Posterior cingulate gyrus (tissue), 11 donors: ENCODE measurements around the gene DRAM1.
"Not testable (repeated sequence)": the region's sequence is repeated elsewhere in the genome, so short reads cannot be mapped to it uniquely, and the experiment has no call there.

Experiments
- DNase-seq, 10 donors: peaks; one replicate each; pipeline versions ENCODE4 v3.0.0 to v3.0.0-alpha.2; 2020 to 2021; ENCODE audit warnings: mixed read lengths in 3 of 10
- intact Hi-C: fragments of 100-400 bp; cut with DNase I; formaldehyde crosslinking; loops from one replicate; pipeline ENCODE4 v1.15.1; 2023

DRAM1 gene

GRCh38 chr12:101857043-101857558, 20.3 kb upstream of the DRAM1 start:
- DNase-seq = no peak
- intact Hi-C loops = no loop called here

- no peak for DNase-seq
These were observed 19.0 kb upstream of the DRAM1 start for GRCh38 chr12:101858361-101858760.

GRCh38 chr12:101859664-101860607, 17.4 kb upstream of the DRAM1 start:
- DNase-seq = no peak
- intact Hi-C loops = no loop called here

More at GRCh38 chr12:101858361-101858760, 19.0 kb upstream of the DRAM1 start:
- intact Hi-C loops = no loop called here

- DNase-seq, intact Hi-C loops: not testable (repeated sequence)
These were observed 15.7 kb upstream of the DRAM1 start for GRCh38 chr12:101861688-101862087.

- intact Hi-C loops = no loop called here
These were observed 15.1 kb upstream of the DRAM1 start for GRCh38 chr12:101862245-101862644.

GRCh38 chr12:101863981-101864380, 13.4 kb upstream of the DRAM1 start:
- intact Hi-C loops = no loop called here

More at GRCh38 chr12:101862245-101862644, 15.1 kb upstream of the DRAM1 start:
- DNase-seq = no peak

GRCh38 chr12:101866615-101867373, 10.6 kb upstream of the DRAM1 start:
- intact Hi-C loops = no loop called here
- no peak for DNase-seq

More at GRCh38 chr12:101863981-101864380, 13.4 kb upstream of the DRAM1 start:
- DNase-seq = no peak

GRCh38 chr12:101867619-101868018, 9.8 kb upstream of the DRAM1 start:
- intact Hi-C loops, DNase-seq: not testable (repeated sequence)

- intact Hi-C loops = no loop called here
These were observed 6.5 kb upstream of the DRAM1 start for GRCh38 chr12:101870925-101871324.

GRCh38 chr12:101875162-101875561, 2.2 kb upstream of the DRAM1 start:
- no peak for DNase-seq
- intact Hi-C loops = no loop called here

More at GRCh38 chr12:101870925-101871324, 6.5 kb upstream of the DRAM1 start:
- no peak for DNase-seq

- intact Hi-C loops = no loop called here
- no peak for DNase-seq
These were observed 989 bp upstream of the DRAM1 start for GRCh38 chr12:101876322-101876860.

GRCh38 chr12:101877806-101878242, 444 bp downstream of the DRAM1 start:
- no peak for DNase-seq
- intact Hi-C loops = no loop called here

GRCh38 chr12:101878243-101878821, 952 bp downstream of the DRAM1 start:
- DNase-seq = no peak
- intact Hi-C loops = no loop called here

GRCh38 chr12:101880769-101881168, 3.4 kb downstream of the DRAM1 start:
- DNase-seq = no peak
- intact Hi-C loops = no loop called here

- DNase-seq = no peak
- intact Hi-C loops = no loop called here
These were observed 3.8 kb downstream of the DRAM1 start for GRCh38 chr12:101881228-101881627.

- intact Hi-C loops = no loop called here
- DNase-seq = no peak
These were observed 6.8 kb downstream of the DRAM1 start for GRCh38 chr12:101884174-101884573.

GRCh38 chr12:101884781-101885340, 7.5 kb downstream of the DRAM1 start:
- intact Hi-C loops, DNase-seq: not testable (repeated sequence)

GRCh38 chr12:101885912-101886561, 8.7 kb downstream of the DRAM1 start:
- no peak for DNase-seq
- intact Hi-C loops = no loop called here

- no peak for DNase-seq
- intact Hi-C loops = no loop called here
These were observed 11.9 kb downstream of the DRAM1 start for GRCh38 chr12:101889211-101889752.
